SKM-1 (cell line): ENCODE results near the gene FRMPD2.
"Not testable (repeated sequence)": the region's sequence is repeated elsewhere in the genome, so short reads cannot be mapped to it uniquely, and the experiment has no call there.

ENCODE experiments used
- DNase-seq: peaks from one replicate; lab custom pipeline; 2025; ENCODE audit not compliant: unreplicated experiment; lab: John Stamatoyannopoulos, UW

The FRMPD2 gene

GRCh38 chr10:48251525-48252353, 22.8 kb downstream of the FRMPD2 start:
- no peak for DNase-seq

GRCh38 chr10:48251152-48251524, 23.4 kb downstream of the FRMPD2 start:
- no peak for DNase-seq

GRCh38 chr10:48249763-48250351, 24.6 kb downstream of the FRMPD2 start:
- no peak for DNase-seq

GRCh38 chr10:48249004-48249762, 25.3 kb downstream of the FRMPD2 start:
- no peak for DNase-seq

GRCh38 chr10:48248462-48248861, 26.0 kb downstream of the FRMPD2 start:
- DNase-seq = no peak

- no peak for DNase-seq
Measured at GRCh38 chr10:48247680-48248079, 26.8 kb downstream of the FRMPD2 start.

- no peak for DNase-seq
Measured at GRCh38 chr10:48246501-48246900, 28.0 kb downstream of the FRMPD2 start.

- DNase-seq = no peak
Measured at GRCh38 chr10:48245977-48246376, 28.5 kb downstream of the FRMPD2 start.

- DNase-seq = not testable (repeated sequence)
Measured at GRCh38 chr10:48243921-48244320, 30.6 kb downstream of the FRMPD2 start.

GRCh38 chr10:48243487-48243886, 31.0 kb downstream of the FRMPD2 start:
- no peak for DNase-seq

- no peak for DNase-seq
Measured at GRCh38 chr10:48242171-48242904, 32.2 kb downstream of the FRMPD2 start.

- no peak for DNase-seq
Measured at GRCh38 chr10:48241332-48241731, 33.2 kb downstream of the FRMPD2 start.

GRCh38 chr10:48240196-48240595, 34.3 kb downstream of the FRMPD2 start:
- DNase-seq = no peak

- no peak for DNase-seq
Measured at GRCh38 chr10:48239618-48240017, 34.9 kb downstream of the FRMPD2 start.

- no peak for DNase-seq
Measured at GRCh38 chr10:48238826-48239520, 35.5 kb downstream of the FRMPD2 start.

GRCh38 chr10:48237259-48238250, 36.9 kb downstream of the FRMPD2 start:
- no peak for DNase-seq

GRCh38 chr10:48236199-48236621, 38.3 kb downstream of the FRMPD2 start:
- DNase-seq = no peak

- no peak for DNase-seq
Measured at GRCh38 chr10:48235501-48235900, 39.0 kb downstream of the FRMPD2 start.

- DNase-seq = no peak
Measured at GRCh38 chr10:48234787-48235186, 39.7 kb downstream of the FRMPD2 start.
